Measurements from ENCODE around the gene SNX1. TPM values are rescaled to one million over a fixed set of nuclear protein-coding genes. Genes with fewer than 3 reads are reported as not detected.
A peak's percentile ranks its signal among the peaks of the same experiment; 100 is the strongest.

Gene SNX1
- total and polyA plus RNA-seq, 10 of the 15 experiments (the other 5 are each of a cell fraction or from before 2014, with no cell fraction given): 17.8 to 115 (median 96.3) TPM

GRCh38 chr15:64095795-64096667, at the start of gene SNX1 (continued):
- TF ChIP-seq HDAC2 (IDR thresholded peaks at IDR 0.05) (peak; percentile 51; the same call in 1 of the 2 replicates), HCFC1 (IDR thresholded peaks at IDR 0.05; ENCODE audit: low read length) (peak; percentile 77), YY1 (IDR thresholded peaks at IDR 0.05; ENCODE audit: low read depth, low read length) (peak; percentile 99), IKZF2 (IDR thresholded peaks at IDR 0.05) (peak; percentile 32 to 50; a peak in 1 of 4 replicates), NR2C2 (IDR thresholded peaks at IDR 0.05; ENCODE audit: borderline replicate concordance, control insufficient read depth, insufficient read length, low read depth) (no peak), EP300 (IDR thresholded peaks at IDR 0.05; ENCODE audit: borderline replicate concordance in 1 of 2, control insufficient read depth in 1 of 2, low read depth in 2 of 2, low read length in 2 of 2) (no peak), CREM (IDR thresholded peaks at IDR 0.05; ENCODE audit: low read depth) (peak; percentile 87), RFX5 (IDR thresholded peaks at IDR 0.05; ENCODE audit: low read depth, low read length) (peak; percentile 45; the same call in 1 of the 2 replicates), ZBTB40 (IDR thresholded peaks at IDR 0.05; ENCODE audit: borderline replicate concordance) (peak; percentile 100), FOXK2 (IDR thresholded peaks at IDR 0.05) (no peak), ASH2L (IDR thresholded peaks at IDR 0.05; ENCODE audit: borderline replicate concordance, low read depth) (peak; percentile 94; the same call in 1 of the 2 replicates), NFIC (IDR thresholded peaks at IDR 0.05; ENCODE audit: low read depth, low read length) (no peak), MYB (IDR thresholded peaks at IDR 0.05; ENCODE audit: borderline replicate concordance, low read depth, low read length) (peak; percentile 50; the same call in 1 of the 2 replicates), TAF1 (IDR thresholded peaks at IDR 0.05; ENCODE audit: borderline replicate concordance, low read depth, low read length) (peak; percentile 98), WRNIP1 (IDR thresholded peaks at IDR 0.05; ENCODE audit: borderline replicate concordance, low read depth, low read length) (no peak; the same call in 1 of the 2 replicates), ZNF24 (IDR thresholded peaks at IDR 0.05) (no peak), ELK1 (IDR thresholded peaks at IDR 0.05; ENCODE audit: low read depth, low read length) (peak; percentile 94), TCF7 (IDR thresholded peaks at IDR 0.05; ENCODE audit: borderline replicate concordance) (peak; percentile 60), POU2F2 (IDR thresholded peaks at IDR 0.05; ENCODE audit: borderline replicate concordance, low read depth, low read length) (peak; percentile 41; the same call in 1 of the 3 replicates), PML (IDR thresholded peaks at IDR 0.05; ENCODE audit: low read length) (peak; percentile 86; the same call in 1 of the 2 replicates), NBN (IDR thresholded peaks at IDR 0.05) (peak; percentile 92), KLF5 (IDR thresholded peaks at IDR 0.05; ENCODE audit: partially characterized antibody) (no peak), SIN3A (IDR thresholded peaks at IDR 0.05; ENCODE audit: low read depth, low read length) (peak; percentile 84; the same call in 1 of the 2 replicates), RELB (IDR thresholded peaks at IDR 0.05; ENCODE audit: low read depth) (peak; percentile 97)

Measured in GM12878 (cell line).